ENCODE measurements around the gene TBC1D22B. TPM values are rescaled to one million over a fixed set of nuclear protein-coding genes. Genes with fewer than 3 reads are reported as not detected.

The TBC1D22B gene
- total and polyA plus RNA-seq, 2 experiments from 2014 or later, result 9.1 to 19.9 TPM

DNA sequence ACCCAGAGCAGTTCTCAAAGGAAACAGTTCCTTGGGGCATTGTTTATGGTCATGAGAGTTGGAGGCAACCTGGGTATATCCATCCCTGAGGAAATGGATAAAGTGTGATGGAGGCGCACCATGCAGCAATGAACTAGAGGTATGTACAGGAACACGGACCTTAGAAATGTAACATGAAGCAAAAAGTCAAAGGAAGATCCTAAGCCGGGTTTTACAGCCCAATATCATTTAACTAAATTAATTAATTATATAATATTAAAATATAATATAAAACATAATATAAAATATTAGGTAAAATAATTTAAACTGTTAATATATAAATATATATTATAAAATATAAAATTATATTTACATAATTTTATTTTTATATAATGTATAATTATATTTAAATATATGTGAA is 52.1 kb downstream of the TBC1D22B start:
- Mint-ChIP-seq H3K27me3 (ENCODE audit: insufficient read depth, low read depth, poor library complexity) (no peaks in the 10 kb centered on the region), H3K27ac (no peak overlapping the region), H3K36me3 (ENCODE audit: low read depth) (peaks cover 10% of the 10 kb centered on the region), H3K9me3 (no peaks in the 10 kb centered on the region), H3K4me3 (no peak overlapping the region), H3K4me1 (no peaks in the 10 kb centered on the region)
- ATAC-seq, result no peak
- peak overlapping the region; percentile 26; the same call in 1 of the 2 replicates for H3K27ac ChIP-seq (ENCODE audit: low read depth)
- no peak overlapping the region for H3K4me3 ChIP-seq
- TF ChIP-seq EZH2 (IDR thresholded peaks at IDR 0.05; ENCODE audit: low read depth, unreplicated experiment), result no peak
- no peak for TF ChIP-seq ZNF331 (CRISPR knock-in tag; IDR thresholded peaks at IDR 0.05; ENCODE audit: low read depth)
- TF ChIP-seq, protein P1, sequence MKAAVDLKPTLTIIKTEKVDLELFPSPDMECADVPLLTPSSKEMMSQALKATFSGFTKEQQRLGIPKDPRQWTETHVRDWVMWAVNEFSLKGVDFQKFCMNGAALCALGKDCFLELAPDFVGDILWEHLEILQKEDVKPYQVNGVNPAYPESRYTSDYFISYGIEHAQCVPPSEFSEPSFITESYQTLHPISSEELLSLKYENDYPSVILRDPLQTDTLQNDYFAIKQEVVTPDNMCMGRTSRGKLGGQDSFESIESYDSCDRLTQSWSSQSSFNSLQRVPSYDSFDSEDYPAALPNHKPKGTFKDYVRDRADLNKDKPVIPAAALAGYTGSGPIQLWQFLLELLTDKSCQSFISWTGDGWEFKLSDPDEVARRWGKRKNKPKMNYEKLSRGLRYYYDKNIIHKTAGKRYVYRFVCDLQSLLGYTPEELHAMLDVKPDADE (IDR thresholded peaks at IDR 0.05), result no peak
- TF ChIP-seq, protein P2, sequence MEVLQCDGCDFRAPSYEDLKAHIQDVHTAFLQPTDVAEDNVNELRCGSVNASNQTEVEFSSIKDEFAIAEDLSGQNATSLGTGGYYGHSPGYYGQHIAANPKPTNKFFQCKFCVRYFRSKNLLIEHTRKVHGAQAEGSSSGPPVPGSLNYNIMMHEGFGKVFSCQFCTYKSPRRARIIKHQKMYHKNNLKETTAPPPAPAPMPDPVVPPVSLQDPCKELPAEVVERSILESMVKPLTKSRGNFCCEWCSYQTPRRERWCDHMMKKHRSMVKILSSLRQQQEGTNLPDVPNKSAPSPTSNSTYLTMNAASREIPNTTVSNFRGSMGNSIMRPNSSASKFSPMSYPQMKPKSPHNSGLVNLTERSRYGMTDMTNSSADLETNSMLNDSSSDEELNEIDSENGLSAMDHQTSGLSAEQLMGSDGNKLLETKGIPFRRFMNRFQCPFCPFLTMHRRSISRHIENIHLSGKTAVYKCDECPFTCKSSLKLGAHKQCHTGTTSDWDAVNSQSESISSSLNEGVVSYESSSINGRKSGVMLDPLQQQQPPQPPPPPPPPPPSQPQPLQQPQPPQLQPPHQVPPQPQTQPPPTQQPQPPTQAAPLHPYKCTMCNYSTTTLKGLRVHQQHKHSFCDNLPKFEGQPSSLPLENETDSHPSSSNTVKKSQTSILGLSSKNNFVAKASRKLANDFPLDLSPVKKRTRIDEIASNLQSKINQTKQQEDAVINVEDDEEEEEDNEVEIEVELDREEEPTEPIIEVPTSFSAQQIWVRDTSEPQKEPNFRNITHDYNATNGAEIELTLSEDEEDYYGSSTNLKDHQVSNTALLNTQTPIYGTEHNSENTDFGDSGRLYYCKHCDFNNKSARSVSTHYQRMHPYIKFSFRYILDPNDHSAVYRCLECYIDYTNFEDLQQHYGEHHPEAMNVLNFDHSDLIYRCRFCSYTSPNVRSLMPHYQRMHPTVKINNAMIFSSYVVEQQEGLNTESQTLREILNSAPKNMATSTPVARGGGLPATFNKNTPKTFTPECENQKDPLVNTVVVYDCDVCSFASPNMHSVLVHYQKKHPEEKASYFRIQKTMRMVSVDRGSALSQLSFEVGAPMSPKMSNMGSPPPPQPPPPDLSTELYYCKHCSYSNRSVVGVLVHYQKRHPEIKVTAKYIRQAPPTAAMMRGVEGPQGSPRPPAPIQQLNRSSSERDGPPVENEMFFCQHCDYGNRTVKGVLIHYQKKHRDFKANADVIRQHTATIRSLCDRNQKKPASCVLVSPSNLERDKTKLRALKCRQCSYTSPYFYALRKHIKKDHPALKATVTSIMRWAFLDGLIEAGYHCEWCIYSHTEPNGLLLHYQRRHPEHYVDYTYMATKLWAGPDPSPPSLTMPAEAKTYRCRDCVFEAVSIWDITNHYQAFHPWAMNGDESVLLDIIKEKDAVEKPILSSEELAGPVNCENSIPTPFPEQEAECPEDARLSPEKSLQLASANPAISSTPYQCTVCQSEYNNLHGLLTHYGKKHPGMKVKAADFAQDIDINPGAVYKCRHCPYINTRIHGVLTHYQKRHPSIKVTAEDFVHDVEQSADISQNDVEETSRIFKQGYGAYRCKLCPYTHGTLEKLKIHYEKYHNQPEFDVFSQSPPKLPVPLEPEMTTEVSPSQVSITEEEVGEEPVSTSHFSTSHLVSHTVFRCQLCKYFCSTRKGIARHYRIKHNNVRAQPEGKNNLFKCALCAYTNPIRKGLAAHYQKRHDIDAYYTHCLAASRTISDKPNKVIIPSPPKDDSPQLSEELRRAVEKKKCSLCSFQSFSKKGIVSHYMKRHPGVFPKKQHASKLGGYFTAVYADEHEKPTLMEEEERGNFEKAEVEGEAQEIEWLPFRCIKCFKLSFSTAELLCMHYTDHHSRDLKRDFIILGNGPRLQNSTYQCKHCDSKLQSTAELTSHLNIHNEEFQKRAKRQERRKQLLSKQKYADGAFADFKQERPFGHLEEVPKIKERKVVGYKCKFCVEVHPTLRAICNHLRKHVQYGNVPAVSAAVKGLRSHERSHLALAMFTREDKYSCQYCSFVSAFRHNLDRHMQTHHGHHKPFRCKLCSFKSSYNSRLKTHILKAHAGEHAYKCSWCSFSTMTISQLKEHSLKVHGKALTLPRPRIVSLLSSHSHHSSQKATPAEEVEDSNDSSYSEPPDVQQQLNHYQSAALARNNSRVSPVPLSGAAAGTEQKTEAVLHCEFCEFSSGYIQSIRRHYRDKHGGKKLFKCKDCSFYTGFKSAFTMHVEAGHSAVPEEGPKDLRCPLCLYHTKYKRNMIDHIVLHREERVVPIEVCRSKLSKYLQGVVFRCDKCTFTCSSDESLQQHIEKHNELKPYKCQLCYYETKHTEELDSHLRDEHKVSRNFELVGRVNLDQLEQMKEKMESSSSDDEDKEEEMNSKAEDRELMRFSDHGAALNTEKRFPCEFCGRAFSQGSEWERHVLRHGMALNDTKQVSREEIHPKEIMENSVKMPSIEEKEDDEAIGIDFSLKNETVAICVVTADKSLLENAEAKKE (CRISPR knock-in tag; IDR thresholded peaks at IDR 0.05), result no peak
- no peak for TF ChIP-seq NANOG (IDR thresholded peaks at IDR 0.05; ENCODE audit: borderline replicate concordance)
- TF ChIP-seq STAT1 (IDR thresholded peaks at IDR 0.05; ENCODE audit: unreplicated experiment), result no peak
- TF ChIP-seq, protein P3, sequence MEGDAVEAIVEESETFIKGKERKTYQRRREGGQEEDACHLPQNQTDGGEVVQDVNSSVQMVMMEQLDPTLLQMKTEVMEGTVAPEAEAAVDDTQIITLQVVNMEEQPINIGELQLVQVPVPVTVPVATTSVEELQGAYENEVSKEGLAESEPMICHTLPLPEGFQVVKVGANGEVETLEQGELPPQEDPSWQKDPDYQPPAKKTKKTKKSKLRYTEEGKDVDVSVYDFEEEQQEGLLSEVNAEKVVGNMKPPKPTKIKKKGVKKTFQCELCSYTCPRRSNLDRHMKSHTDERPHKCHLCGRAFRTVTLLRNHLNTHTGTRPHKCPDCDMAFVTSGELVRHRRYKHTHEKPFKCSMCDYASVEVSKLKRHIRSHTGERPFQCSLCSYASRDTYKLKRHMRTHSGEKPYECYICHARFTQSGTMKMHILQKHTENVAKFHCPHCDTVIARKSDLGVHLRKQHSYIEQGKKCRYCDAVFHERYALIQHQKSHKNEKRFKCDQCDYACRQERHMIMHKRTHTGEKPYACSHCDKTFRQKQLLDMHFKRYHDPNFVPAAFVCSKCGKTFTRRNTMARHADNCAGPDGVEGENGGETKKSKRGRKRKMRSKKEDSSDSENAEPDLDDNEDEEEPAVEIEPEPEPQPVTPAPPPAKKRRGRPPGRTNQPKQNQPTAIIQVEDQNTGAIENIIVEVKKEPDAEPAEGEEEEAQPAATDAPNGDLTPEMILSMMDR (conservative IDR thresholded peaks at IDR 0.05; ENCODE audit: low read depth in 2 of 2), result no peak
- H3K27me3 ChIP-seq (ENCODE audit: insufficient read depth), result no peaks in the 10 kb centered on the region
- H4K20me1 ChIP-seq (replicated peaks; ENCODE audit: insufficient read depth), result peaks cover 3% of the 10 kb centered on the region
- no peaks in the 10 kb centered on the region for H3K4me1 ChIP-seq (ENCODE audit: insufficient read depth)
- H2AFZ ChIP-seq, result no peak overlapping the region
- H3K79me2 ChIP-seq (replicated peaks; ENCODE audit: insufficient read depth), result no peaks in the 10 kb centered on the region
- no peak for DNase-seq (ENCODE audit: low spot score)
- H3K36me3 ChIP-seq (ENCODE audit: insufficient read depth), result peaks cover 3% of the 10 kb centered on the region; the same call in 1 of the 2 replicates
- H3K4me2 ChIP-seq, result no peak overlapping the region
- no peaks in the 10 kb centered on the region for H3K9me2 ChIP-seq (ENCODE audit: insufficient read depth)
- H3F3A ChIP-seq (replicated peaks; ENCODE audit: low read depth), result 0 out of 2 replicates have a peak, but pooled peaks cover 9% of the 10 kb centered on the region
